Mesodermal cell (in vitro differentiated cells): Measurements from ENCODE around the gene TGFBR3L.
"Not testable (repeated sequence)": the region's sequence is repeated elsewhere in the genome, so short reads cannot be mapped to it uniquely, and the experiment has no call there.

Source experiments
- H3K27ac ChIP-seq: 2 replicates; pipeline ENCODE4 v1.7.0; 2013; ENCODE audit warnings: mild to moderate bottlenecking, low read depth, low read length, moderate library complexity; ENCODE audit not compliant: severe bottlenecking
- H3K36me3 ChIP-seq: 2 replicates; pipeline ENCODE4 v1.7.1; 2013; ENCODE audit warnings: mild to moderate bottlenecking, low read length, moderate library complexity; ENCODE audit not compliant: control insufficient read depth, insufficient read depth
- H3K4me1 ChIP-seq: one replicate; pipeline ENCODE4 v1.7.1; 2013; ENCODE audit warnings: mild to moderate bottlenecking, low read length; ENCODE audit not compliant: insufficient read depth, control insufficient read depth, poor library complexity, severe bottlenecking
- H3K4me3 ChIP-seq: 2 replicates; pipeline ENCODE4 v1.7.0; 2013; ENCODE audit warnings: low read length, control low read depth, mild to moderate bottlenecking; ENCODE audit not compliant: insufficient read depth, poor library complexity, severe bottlenecking; ENCODE audit errors: extremely low read depth
- H3K9me3 ChIP-seq: 2 replicates; pipeline ENCODE4 v1.7.1; 2013; ENCODE audit warnings: mild to moderate bottlenecking, low read length, moderate library complexity; ENCODE audit not compliant: control insufficient read depth
- WGBS, 2 experiments: methylation state at CpG; one replicate each; pipeline ENCODE4 v1.1.5; 2013; ENCODE audit warnings: missing lambda C conversion rate in 2 of 2; ENCODE audit not compliant: insufficient coverage in 2 of 2; 5-methylcytosine and 5-hydroxymethylcytosine counted together

The TGFBR3L gene

DNA sequence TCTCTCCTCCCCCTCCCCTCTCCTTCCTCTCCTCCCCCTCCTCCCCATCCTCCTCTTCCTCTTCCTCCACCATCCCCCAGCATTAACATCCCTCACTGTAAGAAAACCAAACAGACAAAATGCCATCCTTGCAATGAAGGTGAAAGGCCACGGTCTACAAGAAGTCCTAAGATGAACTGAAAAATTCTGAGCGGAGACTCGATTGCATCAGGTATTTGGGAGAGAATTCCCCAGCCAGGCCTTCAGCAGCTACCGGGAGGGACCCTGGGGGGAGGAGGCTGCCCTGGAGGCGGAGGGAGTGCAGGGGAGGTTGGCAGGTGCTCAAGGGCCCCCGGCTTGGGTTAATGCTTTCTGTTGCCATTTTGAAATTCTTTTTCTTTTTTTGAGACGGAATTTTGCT, 38.9 kb downstream of the TGFBR3L start:
- 73 to 79% methylated on average over 4 to 7 of the region's 7 CpGs for WGBS, 2 experiments
- H3K4me3 ChIP-seq: no peak overlapping the region
- no peaks in the 10 kb centered on the region for H3K9me3 ChIP-seq
- no peak overlapping the region for H3K27ac ChIP-seq
- H3K36me3 ChIP-seq: peaks cover 8% of the 10 kb centered on the region
- peaks cover 2% of the 10 kb centered on the region for H3K4me1 ChIP-seq

DNA sequence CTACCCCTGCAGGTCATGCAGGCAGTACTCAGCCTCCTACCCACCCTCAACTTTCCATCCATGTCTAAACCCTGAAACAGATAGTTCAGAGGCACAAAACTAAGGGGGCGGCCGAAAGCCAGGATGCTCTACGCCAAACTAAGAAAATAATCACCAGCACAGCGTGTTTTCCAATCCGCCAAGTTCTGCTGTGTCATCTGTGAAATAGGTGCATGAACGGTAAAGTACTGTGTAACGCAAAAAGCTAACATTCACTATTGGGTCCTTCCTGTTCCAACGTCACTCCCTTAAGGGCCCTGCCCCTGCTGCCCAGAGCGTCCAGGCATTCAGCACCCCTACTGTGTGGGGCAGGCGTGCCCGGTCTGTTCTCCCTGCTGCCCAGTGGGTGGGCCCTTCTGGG, 41.1 kb downstream of the TGFBR3L start:
- H3K4me3 ChIP-seq: no peak overlapping the region
- peaks cover 2% of the 10 kb centered on the region for H3K4me1 ChIP-seq
- no peaks in the 10 kb centered on the region for H3K9me3 ChIP-seq
- 93% methylated on average over 7 to 11 of the region's 11 CpGs for WGBS, 2 experiments
- H3K27ac ChIP-seq: no peak overlapping the region
- peaks cover 21% of the 10 kb centered on the region for H3K36me3 ChIP-seq

DNA sequence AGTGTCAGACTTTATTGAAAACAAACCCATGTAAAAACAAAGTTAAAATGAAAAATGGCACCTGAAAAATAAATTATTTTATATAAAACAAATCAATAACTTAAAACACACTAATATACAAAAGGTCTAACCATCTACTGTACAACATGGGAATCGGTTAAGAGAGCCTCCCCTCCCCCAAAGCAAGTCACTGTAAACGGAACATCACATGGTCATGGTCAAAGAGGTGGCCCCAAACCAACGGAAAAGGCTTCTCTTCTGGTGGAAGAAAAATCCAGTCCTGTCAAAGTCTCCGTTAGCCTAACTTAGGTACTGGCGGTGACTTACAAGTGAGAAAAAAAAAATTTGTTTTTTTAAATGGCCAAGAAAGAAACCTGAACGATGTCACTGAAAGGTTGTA, 44.6 kb downstream of the TGFBR3L start:
- Histone ChIP-seq H3K4me1 (no peaks in the 10 kb centered on the region), H3K9me3 (no peaks in the 10 kb centered on the region), H3K36me3 (peaks cover 56% of the 10 kb centered on the region), H3K27ac (no peak overlapping the region), H3K4me3 (no peak overlapping the region)
- 96 to 99% methylated on average over 5 to 6 of the region's 6 CpGs for WGBS, 2 experiments

DNA sequence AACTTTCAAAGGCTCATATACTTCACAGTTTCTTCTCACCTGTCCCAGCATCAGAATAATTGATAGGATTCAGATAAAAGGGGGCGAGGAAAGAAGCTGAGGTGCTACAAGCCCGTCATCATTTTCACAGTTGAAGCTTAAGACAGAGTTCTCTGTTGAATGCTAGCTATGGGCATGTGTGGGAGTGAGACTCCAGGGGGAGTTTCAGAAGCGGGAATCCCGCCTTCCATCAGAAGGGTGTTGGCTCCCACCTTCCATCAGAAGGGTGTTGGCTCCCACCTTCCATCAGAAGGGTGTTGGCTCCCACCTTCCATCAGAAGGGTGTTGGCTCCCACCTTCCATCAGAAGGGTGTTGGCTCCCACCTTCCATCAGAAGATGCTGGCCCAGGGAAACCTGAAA, 46.5 kb downstream of the TGFBR3L start:
- H3K4me1 ChIP-seq, H3K27ac ChIP-seq, H3K4me3 ChIP-seq, H3K9me3 ChIP-seq: not testable (repeated sequence)
- H3K36me3 ChIP-seq: peaks cover 74% of the 10 kb centered on the region
- 94 to 100% methylated on average over 2 of the region's 4 CpGs for whole genome bisulfite sequencing, 2 experiments

DNA sequence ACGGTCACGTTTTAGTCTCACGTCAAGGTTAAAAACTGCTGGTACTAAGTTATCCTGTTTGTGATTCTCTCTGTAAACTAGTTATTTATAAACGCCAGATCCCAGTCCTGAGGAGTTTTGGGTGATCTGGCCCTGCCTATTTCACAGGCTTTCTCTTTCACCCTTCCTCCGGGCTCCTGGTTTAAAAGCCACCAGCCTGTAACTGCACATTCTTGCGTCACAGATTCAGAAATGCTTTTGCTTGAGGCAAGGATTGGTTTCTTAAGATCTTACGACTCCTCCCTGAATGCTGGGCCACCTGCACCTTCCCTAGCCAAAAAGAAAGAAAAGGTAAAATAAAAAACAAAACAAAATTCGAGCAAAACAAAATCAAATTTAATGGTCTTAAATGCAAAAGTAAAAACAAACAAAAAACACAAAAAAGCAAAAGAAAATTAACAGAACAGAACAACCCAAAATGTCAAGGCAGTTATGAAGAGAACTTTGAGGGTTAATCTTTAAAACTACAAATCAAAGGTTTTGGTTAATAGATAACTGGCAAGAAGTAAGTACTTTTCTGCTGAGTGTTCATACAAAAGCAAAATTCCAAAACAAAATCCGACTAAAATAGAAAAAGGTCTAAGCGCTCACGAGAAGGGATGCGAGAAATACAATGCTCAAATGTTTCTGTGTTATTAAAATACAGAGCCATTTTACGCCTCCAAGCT, 47.4 kb downstream of the TGFBR3L start:
- no peak overlapping the region for H3K4me3 ChIP-seq
- H3K36me3 ChIP-seq: peaks cover 84% of the 10 kb centered on the region
- no peaks in the 10 kb centered on the region for H3K9me3 ChIP-seq
- no peaks in the 10 kb centered on the region for H3K4me1 ChIP-seq
- 96 to 100% methylated on average over 4 to 9 of the region's 13 CpGs for WGBS, 2 experiments
- H3K27ac ChIP-seq: no peak overlapping the region

DNA sequence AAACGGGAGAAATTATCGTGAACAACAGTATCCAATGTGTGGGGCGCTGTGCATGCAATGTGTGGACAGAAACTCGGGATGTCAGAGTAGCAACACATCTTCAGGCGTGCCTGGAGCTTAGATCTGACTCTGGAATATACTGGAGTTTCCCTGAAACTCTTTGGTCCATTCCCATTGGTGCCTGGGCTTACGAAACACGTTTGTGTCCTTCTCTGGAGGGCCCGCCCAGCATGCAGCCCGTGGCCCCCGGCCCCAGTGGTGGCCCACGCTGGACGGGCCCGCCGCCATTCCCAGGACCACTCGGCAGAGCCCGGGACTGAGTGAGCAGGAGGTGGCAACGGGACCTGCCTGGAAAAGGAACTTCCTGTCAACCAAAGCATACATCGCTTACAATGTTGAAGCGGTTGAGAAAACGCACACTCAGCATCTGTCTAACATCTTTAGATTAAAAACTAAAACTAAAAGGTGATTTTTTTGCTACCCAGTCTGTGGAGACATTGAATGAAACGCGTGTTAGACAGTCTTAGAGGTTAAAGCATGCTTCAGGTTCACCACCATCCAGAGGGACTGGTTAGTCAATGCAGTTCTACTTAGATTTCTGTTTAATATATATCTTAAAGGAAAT, 48.1 kb downstream of the TGFBR3L start:
- WGBS, 2 experiments: 94 to 96% methylated on average over 18 to 19 of the region's 22 CpGs
- no peaks in the 10 kb centered on the region for H3K9me3 ChIP-seq
- H3K36me3 ChIP-seq: peaks cover 91% of the 10 kb centered on the region
- no peak overlapping the region for H3K27ac ChIP-seq
- H3K4me3 ChIP-seq: no peak overlapping the region
- H3K4me1 ChIP-seq: no peaks in the 10 kb centered on the region

DNA sequence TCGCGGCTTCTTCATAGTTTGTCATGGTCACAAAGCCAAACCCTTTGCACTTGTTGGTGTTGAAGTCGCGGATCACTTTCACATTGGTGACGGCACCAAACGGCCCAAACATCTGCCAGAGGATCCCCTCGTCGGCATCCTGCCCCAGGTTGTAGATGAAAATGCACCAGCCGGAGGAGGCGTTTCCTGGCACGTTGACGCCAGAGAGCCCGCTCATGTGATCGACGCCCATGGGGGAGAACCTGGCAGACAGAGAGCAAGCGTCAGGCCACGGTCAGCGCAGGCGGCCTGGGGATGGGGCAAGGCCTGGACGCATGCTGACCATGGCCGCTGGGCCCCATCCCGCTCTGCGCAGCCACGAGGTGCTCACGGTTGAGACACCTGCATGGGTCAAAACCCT, 48.9 kb downstream of the TGFBR3L start:
- WGBS, 2 experiments: 98 to 100% methylated on average over 25 of the region's 25 CpGs

DNA sequence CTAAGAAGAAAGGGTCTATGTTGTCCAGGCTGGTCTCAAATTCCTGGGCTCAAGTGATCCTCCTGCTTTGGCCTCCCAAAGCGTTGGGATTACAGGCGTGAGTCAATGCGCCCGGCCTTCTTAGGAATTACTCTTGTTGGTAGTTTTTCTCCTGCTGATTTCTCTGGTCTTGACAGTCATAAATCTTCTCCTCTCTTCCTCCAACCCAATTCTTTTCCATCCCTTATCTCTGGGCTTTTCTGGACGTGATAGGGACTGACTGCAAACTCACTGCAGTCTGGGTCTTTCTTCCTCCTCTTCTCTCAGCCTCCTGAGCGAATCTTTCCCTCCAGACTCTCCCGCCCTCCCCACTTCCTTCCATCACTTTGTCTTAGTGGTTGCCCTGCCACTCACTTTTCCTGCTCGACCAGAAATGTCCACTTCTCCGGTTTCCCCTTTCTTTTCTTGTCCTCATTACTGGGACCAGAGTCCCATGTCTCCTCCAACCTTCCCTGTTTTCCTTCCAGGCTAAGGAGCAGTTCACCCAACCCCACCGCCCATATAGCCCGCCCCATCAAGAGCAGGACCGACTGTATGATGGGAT, 50.7 kb downstream of the TGFBR3L start:
- 89 to 96% methylated on average over 9 of the region's 12 CpGs for WGBS, 2 experiments
- Histone ChIP-seq H3K4me3 (no peak overlapping the region), H3K36me3 (peaks cover 98% of the 10 kb centered on the region), H3K4me1 (no peaks in the 10 kb centered on the region), H3K9me3 (no peaks in the 10 kb centered on the region), H3K27ac (peak overlapping the region; percentile 36)

More for the DNA sequence above, 48.9 kb downstream of the TGFBR3L start:
- Histone ChIP-seq H3K9me3 (no peaks in the 10 kb centered on the region), H3K36me3 (peaks cover 92% of the 10 kb centered on the region), H3K4me3 (no peak overlapping the region), H3K4me1 (no peaks in the 10 kb centered on the region), H3K27ac (no peak overlapping the region)

DNA sequence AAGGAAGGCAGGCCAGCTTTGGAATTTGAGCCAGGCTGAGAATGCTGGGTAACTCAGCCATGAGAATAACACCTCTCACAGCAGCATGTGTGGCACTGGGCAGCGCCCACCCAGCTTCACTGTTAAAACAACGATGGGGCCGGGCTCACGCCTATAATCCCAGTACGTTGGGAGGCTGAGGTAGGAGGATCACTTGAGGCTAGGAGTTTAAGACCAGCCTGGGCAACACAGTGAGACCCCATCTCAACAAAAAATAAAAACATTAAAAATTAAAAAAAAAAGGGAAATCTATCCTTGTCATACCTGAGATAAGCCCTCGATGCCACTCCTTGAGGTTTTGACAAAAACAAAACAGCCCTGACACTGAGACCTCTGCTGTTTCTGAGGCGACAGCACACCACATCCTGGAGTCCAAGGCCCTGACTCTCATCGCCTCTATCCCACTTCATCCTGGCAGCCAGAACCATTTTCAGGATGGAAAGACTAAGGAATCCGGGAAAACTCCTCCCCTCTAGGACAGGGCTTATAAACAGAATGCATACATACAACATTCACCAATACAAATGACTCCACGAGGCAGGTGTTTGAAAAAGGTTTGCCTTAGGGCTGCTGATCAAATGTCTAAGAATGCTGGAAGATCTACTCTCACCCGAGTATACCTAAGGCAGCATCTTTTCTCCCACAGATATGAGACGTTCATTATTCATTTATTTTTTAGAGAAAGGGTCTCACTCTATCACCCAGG, 51.5 kb downstream of the TGFBR3L start:
- Histone ChIP-seq H3K36me3 (peaks cover 95% of the 10 kb centered on the region), H3K9me3 (no peaks in the 10 kb centered on the region), H3K4me3 (no peak overlapping the region), H3K4me1 (no peaks in the 10 kb centered on the region), H3K27ac (no peak overlapping the region)
- 94 to 97% methylated on average over 7 to 10 of the region's 12 CpGs for WGBS, 2 experiments

DNA sequence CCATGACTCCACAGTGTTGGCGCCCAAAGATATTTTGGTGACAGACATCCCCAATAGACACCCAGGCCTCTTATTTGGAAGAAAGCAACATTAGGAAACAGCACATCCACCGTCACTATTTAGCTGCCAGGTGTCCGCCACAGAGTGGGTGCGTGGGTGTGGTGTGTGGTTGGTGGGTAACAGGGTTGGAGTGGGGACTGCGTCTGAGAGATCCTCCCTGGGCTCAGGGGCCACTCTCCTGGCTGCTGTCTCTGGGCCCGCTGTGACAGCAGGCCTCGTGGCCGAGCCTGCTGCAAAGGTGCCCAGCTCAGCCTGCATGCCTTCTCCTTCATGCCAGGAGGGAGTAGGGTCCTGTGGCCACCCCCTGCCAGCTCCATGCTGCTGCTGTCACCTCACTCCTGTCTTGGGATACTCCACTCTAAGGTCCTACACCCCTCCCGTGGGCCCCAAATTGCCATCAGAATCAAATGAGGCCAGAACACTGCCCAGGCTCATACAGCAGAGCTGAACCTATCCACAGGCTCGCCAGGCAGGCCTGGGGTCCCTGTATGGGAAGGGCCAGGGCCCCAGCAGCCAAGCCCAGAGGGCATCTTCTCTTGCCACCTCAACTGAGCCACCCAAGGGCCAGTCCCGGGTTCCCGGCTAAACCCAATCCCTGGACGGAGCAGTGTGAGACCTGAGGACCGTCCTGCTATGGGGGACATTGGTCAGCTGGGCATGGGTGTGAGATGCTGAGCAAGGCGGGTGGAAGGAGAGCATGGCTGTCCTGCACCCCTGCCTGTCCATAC, 53.6 kb downstream of the TGFBR3L start:
- Histone ChIP-seq H3K4me3 (no peak overlapping the region), H3K36me3 (peaks cover 95% of the 10 kb centered on the region)
- WGBS, 2 experiments: 97 to 98% methylated on average over 14 to 15 of the region's 15 CpGs

More for the DNA sequence above, 53.6 kb downstream of the TGFBR3L start:
- Histone ChIP-seq H3K4me1 (no peaks in the 10 kb centered on the region), H3K27ac (no peak overlapping the region), H3K9me3 (no peaks in the 10 kb centered on the region)
